H1 (cell line): ENCODE data around the gene CPD. TPM values are rescaled to one million over a fixed set of nuclear protein-coding genes. Genes with fewer than 3 reads are reported as not detected.

Source experiments
- CBX5 ChIP-seq: fragments of 300-800, 300-1000 bp; sonication (generic); IDR thresholded peaks from 2 replicates; pipeline ENCODE4 v1.7.1; 2016; ENCODE audit warnings: antibody characterized with exemption, low read length, low read depth
- HDAC6 ChIP-seq: IDR thresholded peaks from one replicate; pipeline ENCODE4 v1.7.1; 2012; ENCODE audit warnings: low read depth, mild to moderate bottlenecking, inconsistent platforms, low read length, moderate library complexity
- polyA plus RNA-seq, 7 experiments: library from polyadenylated mRNA; depleted of rRNA in 3 of 7; stranded (reverse) in 5 of 7; unstranded in 2 of 7; fragments of >200 nt in 5 of 7; fragments of 200-250 nt in 2 of 7; gene quantifications; 1 replicate in 5 of 7; 2 replicates in 1 of 7; 4 replicates in 1 of 7; pipeline versions ENCODE4 v1.2.1 to v1.2.3, GENCODE V29; 2011 to 2013; ENCODE audit warnings: missing spikeins in 2 of 7, mixed read lengths in 2 of 7
- total RNA-seq: library from RNA; stranded (reverse); fragmentation: NEBNext Ultra II Directional; extraction: Animal tissue kit (Norgen Biotek cat#: 25700); gene quantifications from 2 replicates; pipeline ENCODE4 v1.2.1, GENCODE V29; 2021
- TF ChIP-seq, protein P1 (sequence below): IDR thresholded peaks from 2 replicates; pipeline ENCODE4 v1.6.1; 2012; ENCODE audit warnings: inconsistent platforms

Gene CPD
- total and polyA plus RNA-seq, 2 of the 8 experiments (the other 6 are each of a cell fraction or from before 2014, with no cell fraction given) = 8.6 to 46.2 TPM

DNA sequence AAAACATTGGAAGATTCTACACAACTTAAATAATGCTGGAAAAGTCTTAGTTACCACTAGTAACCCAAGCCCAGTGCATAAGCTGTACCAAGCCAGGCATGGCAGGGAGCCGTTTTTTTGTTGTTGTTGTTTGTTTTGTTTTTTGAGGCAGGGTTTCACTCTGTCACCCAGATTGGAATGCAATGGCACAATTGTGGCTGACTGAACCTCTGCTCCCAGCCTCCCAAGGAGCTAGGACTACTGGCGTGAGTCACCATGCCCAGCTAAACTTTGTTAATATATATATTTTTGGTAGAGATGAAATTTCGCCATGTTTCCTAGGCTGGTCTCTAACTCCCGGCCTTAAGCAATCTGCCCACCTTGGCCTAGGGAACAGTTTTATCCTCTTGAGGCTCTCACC, 44.3 kb upstream of the CPD start (continued):
- TF ChIP-seq, protein P1, sequence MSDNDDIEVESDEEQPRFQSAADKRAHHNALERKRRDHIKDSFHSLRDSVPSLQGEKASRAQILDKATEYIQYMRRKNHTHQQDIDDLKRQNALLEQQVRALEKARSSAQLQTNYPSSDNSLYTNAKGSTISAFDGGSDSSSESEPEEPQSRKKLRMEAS = no peak
- no peak for TF ChIP-seq CBX5
- no peak for TF ChIP-seq HDAC6
